A673 (cell line): ENCODE measurements around the gene PTGER4. TPM values are rescaled to one million over a fixed set of nuclear protein-coding genes. Genes with fewer than 3 reads are reported as not detected.

Source experiments
- BruUV-seq: library from RNA; stranded (reverse); fragments of 400-500 nt; replicated peaks from 2 replicates; lab custom pipeline; 2021; lab: Mats Ljungman, UMichigan
- CTCF ChIA-PET: fragments of 300-600 bp; sonication (Branson Sonifier 250); formaldehyde crosslinking; loops from one replicate; lab custom pipeline; 2022; ENCODE audit warnings: antibody characterized with exemption; lab: Charles Lee
- POLR2A ChIA-PET: fragments of 300-600 bp; sonication (Branson Sonifier 250); formaldehyde crosslinking; loops from one replicate; lab custom pipeline; 2022; ENCODE audit warnings: antibody characterized with exemption; ENCODE audit not compliant: low non-redundant PET; lab: Charles Lee
- DNase-seq: peaks from one replicate; pipeline ENCODE4 v3.0.0-alpha.2; 2015; ENCODE audit warnings: low spot score
- H3K27ac ChIP-seq: fragments of 200-600 bp; sonication (generic); 2 replicates; pipeline ENCODE4 v1.5.1; 2016; ENCODE audit warnings: mixed run types, low read depth, mild to moderate bottlenecking, mixed read lengths, antibody characterized with exemption, low read length; ENCODE audit not compliant: poor library complexity, severe bottlenecking
- H3K27me3 ChIP-seq: fragments of 200-600 bp; sonication (generic); replicated peaks from 2 replicates; pipeline ENCODE4 v1.6.1; 2017; ENCODE audit warnings: mixed run types, low read depth, mild to moderate bottlenecking, mixed read lengths, antibody characterized with exemption, low read length; ENCODE audit not compliant: insufficient read depth, poor library complexity
- H3K36me3 ChIP-seq: fragments of 200-600 bp; sonication (generic); 2 replicates; pipeline ENCODE4 v1.6.1; 2016; ENCODE audit warnings: mixed run types, mild to moderate bottlenecking, mixed read lengths, antibody characterized with exemption, low read length; ENCODE audit not compliant: insufficient read depth, poor library complexity, severe bottlenecking
- H3K4me1 ChIP-seq: fragments of 200-600 bp; sonication (generic); 2 replicates; pipeline ENCODE4 v1.6.1; 2017; ENCODE audit warnings: mixed run types, mild to moderate bottlenecking, mixed read lengths, antibody characterized with exemption, low read length; ENCODE audit not compliant: insufficient read depth, poor library complexity, severe bottlenecking
- H3K4me3 ChIP-seq: fragments of 200-600 bp; sonication (generic); 2 replicates; pipeline ENCODE4 v1.5.1; 2016; ENCODE audit warnings: low read depth, mixed run types, mild to moderate bottlenecking, mixed read lengths, low read length; ENCODE audit not compliant: poor library complexity, severe bottlenecking
- H3K9me3 ChIP-seq: fragments of 200-600 bp; sonication (generic); 2 replicates; pipeline ENCODE4 v1.6.1; 2016; ENCODE audit warnings: mixed run types, low read depth, mild to moderate bottlenecking, mixed read lengths, antibody characterized with exemption, low read length; ENCODE audit not compliant: poor library complexity, severe bottlenecking
- CTCF ChIP-seq: fragments of 300-800, 200-600 bp; sonication (generic); conservative IDR thresholded peaks from 2 replicates; pipeline ENCODE4 v1.5.1; 2017; ENCODE audit warnings: low read depth, mild to moderate bottlenecking, antibody characterized with exemption, low read length, moderate library complexity, mixed read lengths
- EZH2 ChIP-seq: fragments of 200-600 bp; sonication (generic); IDR thresholded peaks from 2 replicates; pipeline ENCODE4 v1.6.1; 2017; ENCODE audit warnings: borderline replicate concordance, low read depth, mild to moderate bottlenecking, mixed read lengths, antibody characterized with exemption, low read length; ENCODE audit not compliant: poor library complexity, severe bottlenecking
- intact Hi-C: fragments of 100-400 bp; cut with micrococcal nuclease; formaldehyde crosslinking; loops from one replicate; pipeline ENCODE4 v1.10.0; 2022; ENCODE audit not compliant: unreplicated experiment
- total RNA-seq: library from RNA; stranded (reverse); gene quantifications from 2 replicates; pipeline ENCODE4 v1.2.3, GENCODE V29; 2021

PTGER4 gene
- total RNA-seq, 1 experiment from 2014 or later, result 2.1 TPM

GRCh38 chr5:40683305-40683704, 3.6 kb downstream of the PTGER4 start:
- BruUV-seq, result no TSS peak
- Histone ChIP-seq H3K27ac (no peak overlapping the region), H3K36me3 (no peaks in the 10 kb centered on the region), H3K4me1 (peaks cover 20% of the 10 kb centered on the region), H3K4me3 (no peak overlapping the region), H3K9me3 (no peaks in the 10 kb centered on the region), H3K27me3 (peaks cover 11% of the 10 kb centered on the region)
- no peak for DNase-seq
- CTCF ChIA-PET, result no interaction called here
- intact Hi-C loops, result loop anchor here (10.0 kb wide), 2 partner anchors 299 to 519 kb away; no protein-coding TSS in a partner anchor
- POLR2A ChIA-PET, result no interaction called here
- no peak for TF ChIP-seq CTCF

GRCh38 chr5:40685193-40685592, 5.5 kb downstream of the PTGER4 start:
- DNase-seq, result no peak
- Histone ChIP-seq H3K27me3 (peaks cover 11% of the 10 kb centered on the region), H3K36me3 (no peaks in the 10 kb centered on the region), H3K9me3 (no peaks in the 10 kb centered on the region), H3K4me3 (no peak overlapping the region), H3K27ac (no peak overlapping the region), H3K4me1 (peaks cover 11% of the 10 kb centered on the region)
- ChIA-PET CTCF (no interaction called here), POLR2A (no interaction called here)
- no peak for TF ChIP-seq EZH2
- TF ChIP-seq CTCF, result no peak
- no TSS peak for BruUV-seq
- intact Hi-C loops, result loop anchor here (2.0 to 10.0 kb wide), 3 partner anchors 300 to 1104 kb away; no protein-coding TSS in a partner anchor

- ChIA-PET CTCF (interaction anchor here (0.7 kb wide), 1 partner anchor 1104 kb away, joined by 3 read pairs; no protein-coding TSS in a partner anchor), POLR2A (interaction anchor here (0.7 kb wide), 1 partner anchor 1171 kb away, joined by 3 read pairs; no protein-coding TSS in a partner anchor)
- no peak overlapping the region for H3K4me3 ChIP-seq
- intact Hi-C loops, result loop anchor here (2.0 to 10.0 kb wide), 3 partner anchors 301 to 1105 kb away; no protein-coding TSS in a partner anchor
- no peaks in the 10 kb centered on the region for H3K9me3 ChIP-seq
- no peak for DNase-seq
- H3K27ac ChIP-seq, result no peak overlapping the region
- peaks cover 8% of the 10 kb centered on the region for H3K27me3 ChIP-seq
- no peaks in the 10 kb centered on the region for H3K36me3 ChIP-seq
- H3K4me1 ChIP-seq, result peaks cover 4% of the 10 kb centered on the region
- TF ChIP-seq EZH2 (no peak), CTCF (no peak)
- no TSS peak for BruUV-seq
Measured at GRCh38 chr5:40685976-40686486, 6.3 kb downstream of the PTGER4 start.
